ENCODE results near the gene SLC23A2. TPM values are rescaled to one million over a fixed set of nuclear protein-coding genes. Genes with fewer than 3 reads are reported as not detected.

The SLC23A2 gene
- total and polyA plus RNA-seq, 2 experiments from 2014 or later, result 5.9 to 9.6 TPM

- Histone ChIP-seq H3K4me3 (no peak overlapping the region), H3K4me1 (ENCODE audit: insufficient read depth) (peaks cover 47% of the 10 kb centered on the region), H3F3A (ENCODE audit: insufficient read depth) (peaks cover 25% of the 10 kb centered on the region), H3K9me2 (ENCODE audit: insufficient read depth) (no peaks in the 10 kb centered on the region), H3K27ac (peak overlapping the region; percentile 52), H3K4me2 (ENCODE audit: unreplicated experiment) (peak overlapping the region; percentile 56), H2AFZ (peak overlapping the region; percentile 20; the same call in 1 of the 2 replicates), H4K20me1 (ENCODE audit: insufficient read depth) (no peaks in the 10 kb centered on the region), H3K79me2 (ENCODE audit: insufficient read depth) (peaks cover 4% of the 10 kb centered on the region; the same call in 1 of the 2 replicates), H3K9ac (0 out of 2 replicates have a peak overlapping the region, but pooled peaks have one; percentile 8), H3K27me3 (replicated peaks; ENCODE audit: insufficient read depth) (no peaks in the 10 kb centered on the region), H3K9me3 (ENCODE audit: low read depth) (no peaks in the 10 kb centered on the region), H3K36me3 (ENCODE audit: low read depth) (no peaks in the 10 kb centered on the region)
- WGBS, 2 experiments (ENCODE audit: low coverage in 1 of 2, low lambda C conversion rate in 2 of 2, missing lambda C conversion rate in 2 of 2), result 33 to 38% methylated on average over 6 of the region's 6 CpGs
- in situ Hi-C loops (cut with MboI), result no loop called here
- DNase-seq, result peak; percentile 83
- TF ChIP-seq EZH2phosphoT487 (IDR thresholded peaks at IDR 0.05; ENCODE audit: insufficient read depth, low read depth), result no peak
- no peak for TF ChIP-seq EZH2 (IDR thresholded peaks at IDR 0.05; ENCODE audit: insufficient read depth, poor library complexity, severe bottlenecking)
These were observed 56.6 kb downstream of the SLC23A2 start for GRCh38 chr20:4944518-4945313.

- in situ Hi-C loops (cut with MboI), result no loop called here
- no peaks in the 10 kb centered on the region for H3K36me3 ChIP-seq (ENCODE audit: low read depth)
- H3K27ac ChIP-seq, result peak overlapping the region; percentile 78
- H2AFZ ChIP-seq, result peak overlapping the region; percentile 72
- peaks cover 16% of the 10 kb centered on the region for H3F3A ChIP-seq (ENCODE audit: insufficient read depth)
- no peaks in the 10 kb centered on the region; the same call in 1 of the 2 replicates for H3K79me2 ChIP-seq (ENCODE audit: insufficient read depth)
- DNase-seq, result peak; percentile 91
- H3K4me3 ChIP-seq, result peak overlapping the region; percentile 33; the same call in 1 of the 2 replicates
- no peaks in the 10 kb centered on the region for H4K20me1 ChIP-seq (ENCODE audit: insufficient read depth)
- H3K9me3 ChIP-seq (ENCODE audit: low read depth), result no peaks in the 10 kb centered on the region
- H3K4me1 ChIP-seq (ENCODE audit: insufficient read depth), result peaks cover 39% of the 10 kb centered on the region
- no peaks in the 10 kb centered on the region for H3K27me3 ChIP-seq (replicated peaks; ENCODE audit: insufficient read depth)
- TF ChIP-seq EZH2 (IDR thresholded peaks at IDR 0.05; ENCODE audit: insufficient read depth, poor library complexity, severe bottlenecking) (no peak), EZH2phosphoT487 (IDR thresholded peaks at IDR 0.05; ENCODE audit: insufficient read depth, low read depth) (no peak)
- H3K9ac ChIP-seq, result peak overlapping the region; percentile 68
- H3K9me2 ChIP-seq (ENCODE audit: insufficient read depth), result no peaks in the 10 kb centered on the region
- WGBS, 2 experiments (ENCODE audit: low coverage in 1 of 2, low lambda C conversion rate in 2 of 2, missing lambda C conversion rate in 2 of 2), result 3 to 4% methylated on average over 5 of the region's 5 CpGs
- H3K4me2 ChIP-seq (ENCODE audit: unreplicated experiment), result peak overlapping the region; percentile 75
These were observed 59.0 kb downstream of the SLC23A2 start for GRCh38 chr20:4942331-4942730.

GRCh38 chr20:4937407-4938319, 63.6 kb downstream of the SLC23A2 start:
- in situ Hi-C loops (cut with MboI), result no loop called here
- H3K36me3 ChIP-seq (ENCODE audit: low read depth), result no peaks in the 10 kb centered on the region
- no peak overlapping the region for H3K4me3 ChIP-seq
- TF ChIP-seq EZH2 (IDR thresholded peaks at IDR 0.05; ENCODE audit: insufficient read depth, poor library complexity, severe bottlenecking), result no peak
- TF ChIP-seq EZH2phosphoT487 (IDR thresholded peaks at IDR 0.05; ENCODE audit: insufficient read depth, low read depth), result no peak
- H3K9me3 ChIP-seq (ENCODE audit: low read depth), result no peaks in the 10 kb centered on the region
- no peak overlapping the region for H3K4me2 ChIP-seq (ENCODE audit: unreplicated experiment)
- no peaks in the 10 kb centered on the region for H3K27me3 ChIP-seq (replicated peaks; ENCODE audit: insufficient read depth)
- H3K9me2 ChIP-seq (ENCODE audit: insufficient read depth), result no peaks in the 10 kb centered on the region
- no peak overlapping the region for H3K9ac ChIP-seq
- H3K27ac ChIP-seq, result no peak overlapping the region
- peaks cover 11% of the 10 kb centered on the region for H3F3A ChIP-seq (ENCODE audit: insufficient read depth)
- no peak overlapping the region for H2AFZ ChIP-seq
- peaks cover 16% of the 10 kb centered on the region for H3K4me1 ChIP-seq (ENCODE audit: insufficient read depth)
- H4K20me1 ChIP-seq (ENCODE audit: insufficient read depth), result no peaks in the 10 kb centered on the region
- DNase-seq, result no peak
- 73 to 74% methylated on average over 5 of the region's 5 CpGs for WGBS, 2 experiments (ENCODE audit: low coverage in 1 of 2, low lambda C conversion rate in 2 of 2, missing lambda C conversion rate in 2 of 2)
- H3K79me2 ChIP-seq (ENCODE audit: insufficient read depth), result no peaks in the 10 kb centered on the region; the same call in 1 of the 2 replicates

- no peaks in the 10 kb centered on the region for H3K27me3 ChIP-seq (replicated peaks; ENCODE audit: insufficient read depth)
- H3K79me2 ChIP-seq (ENCODE audit: insufficient read depth), result no peaks in the 10 kb centered on the region; the same call in 1 of the 2 replicates
- H3K36me3 ChIP-seq (ENCODE audit: low read depth), result no peaks in the 10 kb centered on the region
- in situ Hi-C loops (cut with MboI), result no loop called here
- H2AFZ ChIP-seq, result no peak overlapping the region
- DNase-seq, result no peak
- TF ChIP-seq EZH2 (IDR thresholded peaks at IDR 0.05; ENCODE audit: insufficient read depth, poor library complexity, severe bottlenecking), result no peak
- TF ChIP-seq EZH2phosphoT487 (IDR thresholded peaks at IDR 0.05; ENCODE audit: insufficient read depth, low read depth), result no peak
- H3K27ac ChIP-seq, result no peak overlapping the region
- H3K4me3 ChIP-seq, result no peak overlapping the region
- H3K9me3 ChIP-seq (ENCODE audit: low read depth), result no peaks in the 10 kb centered on the region
- H3K9me2 ChIP-seq (ENCODE audit: insufficient read depth), result no peaks in the 10 kb centered on the region
- H3K4me1 ChIP-seq (ENCODE audit: insufficient read depth), result peaks cover 13% of the 10 kb centered on the region
- peaks cover 14% of the 10 kb centered on the region for H3F3A ChIP-seq (ENCODE audit: insufficient read depth)
- no peaks in the 10 kb centered on the region for H4K20me1 ChIP-seq (ENCODE audit: insufficient read depth)
- no peak overlapping the region for H3K4me2 ChIP-seq (ENCODE audit: unreplicated experiment)
- WGBS, 2 experiments (ENCODE audit: low coverage in 1 of 2, low lambda C conversion rate in 2 of 2, missing lambda C conversion rate in 2 of 2), result 89 to 93% methylated on average over 12 of the region's 12 CpGs
- no peak overlapping the region for H3K9ac ChIP-seq
These were observed 64.4 kb downstream of the SLC23A2 start for GRCh38 chr20:4936851-4937406.
